Right ventricle myocardium superior (tissue), 1 donor: ENCODE data around the gene MYO1A. TPM values are rescaled to one million over a fixed set of nuclear protein-coding genes. Genes with fewer than 3 reads are reported as not detected.

ENCODE experiments used
- ATAC-seq: fragments of 200-7000 bp; cut with Tn5 transposase; one replicate; pipeline ENCODE4 v1.9.1; 2020; ENCODE audit warnings: mild to moderate bottlenecking; ENCODE audit not compliant: poor library complexity
- DNase-seq: peaks from one replicate; pipeline ENCODE4 v3.0.0-alpha.2; 2020
- intact Hi-C: fragments of 100-400 bp; cut with DNase I; formaldehyde crosslinking; loops from one replicate; pipeline ENCODE4 v1.11.2; 2022
- long read RNA-seq: library from polyadenylated mRNA; unstranded; transcript quantifications from one replicate; pipeline ENCODE4 v2.0.0, GENCODE V29; 2021
- total RNA-seq: library from RNA; stranded (reverse); fragmentation: NEBNext Ultra II Directional; extraction: Animal tissue kit (Norgen Biotek cat#: 25700); gene quantifications from one replicate; pipeline ENCODE4 v1.2.1, GENCODE V29; 2021
- donor health status: DM: no; HTN: yes; CAD: no; lungs with severe emphysema.

MYO1A gene
- 0.08 TPM for total RNA-seq
- long read RNA-seq, result 0 reads

- intact Hi-C loops, result no loop called here
- DNase-seq, result no peak
- no peak for ATAC-seq
These were observed at the start of gene MYO1A for GRCh38 chr12:57049890-57050289. Gene MYO1A (minus strand): TSS chr12:57050129. CDS start chr12:57048323, 1,806 bp downstream.

GRCh38 chr12:57099047-57099714 is 49.3 kb upstream of the MYO1A start:
- intact Hi-C loops, result no loop called here
- ATAC-seq (no peak), DNase-seq (no peak)

- DNase-seq (no peak), ATAC-seq (no peak)
- intact Hi-C loops, result no loop called here
These were observed 48.6 kb upstream of the MYO1A start for GRCh38 chr12:57098546-57098945.

GRCh38 chr12:57097554-57097835 is 47.6 kb upstream of the MYO1A start:
- ATAC-seq (no peak), DNase-seq (no peak)
- intact Hi-C loops, result no loop called here

GRCh38 chr12:57096748-57097553 is 47.0 kb upstream of the MYO1A start:
- no peak for ATAC-seq
- no peak for DNase-seq
- intact Hi-C loops, result no loop called here

- ATAC-seq (no peak), DNase-seq (no peak)
- intact Hi-C loops, result no loop called here
These were observed 46.2 kb upstream of the MYO1A start for GRCh38 chr12:57096099-57096572.

GRCh38 chr12:57095440-57095839 is 45.5 kb upstream of the MYO1A start:
- ATAC-seq, result no peak
- intact Hi-C loops, result no loop called here
- no peak for DNase-seq

GRCh38 chr12:57094208-57095160 is 44.6 kb upstream of the MYO1A start:
- DNase-seq (peak; percentile 56), ATAC-seq (no peak)
- intact Hi-C loops, result no loop called here

- DNase-seq, result peak; percentile 75
- peak; percentile 51 for ATAC-seq
- intact Hi-C loops, result no loop called here
These were observed 43.7 kb upstream of the MYO1A start for GRCh38 chr12:57093415-57094207.

- DNase-seq, result no peak
- intact Hi-C loops, result no loop called here
- no peak for ATAC-seq
These were observed 43.0 kb upstream of the MYO1A start for GRCh38 chr12:57092876-57093414.

- ATAC-seq (no peak), DNase-seq (no peak)
- intact Hi-C loops, result no loop called here
These were observed 42.6 kb upstream of the MYO1A start for GRCh38 chr12:57092529-57092862.

- no peak for DNase-seq
- ATAC-seq, result no peak
- intact Hi-C loops, result no loop called here
These were observed 42.0 kb upstream of the MYO1A start for GRCh38 chr12:57091638-57092528.

GRCh38 chr12:57090924-57091637 is 41.2 kb upstream of the MYO1A start:
- DNase-seq, result no peak
- intact Hi-C loops, result no loop called here
- no peak for ATAC-seq

- intact Hi-C loops, result no loop called here
- DNase-seq, result no peak
- no peak for ATAC-seq
These were observed 40.6 kb upstream of the MYO1A start for GRCh38 chr12:57090490-57090889.

- ATAC-seq (no peak), DNase-seq (peak; percentile 89)
- intact Hi-C loops, result no loop called here
These were observed 39.6 kb upstream of the MYO1A start for GRCh38 chr12:57089271-57090245.
